Loucy (cell line): Measurements from ENCODE around the gene GRID1.

ENCODE experiments used
- CTCF ChIP-seq: fragments of 200-600 bp; sonication (generic); conservative IDR thresholded peaks from 2 replicates; pipeline ENCODE4 v1.5.1; 2014; ENCODE audit warnings: mild to moderate bottlenecking, antibody characterized with exemption, low read length
- EZH2phosphoT487 ChIP-seq: fragments of 200-600 bp; IDR thresholded peaks from 2 replicates; pipeline ENCODE4 v1.6.1; 2018; ENCODE audit warnings: antibody characterized with exemption, mild to moderate bottlenecking, moderate library complexity, borderline replicate concordance

GRCh38 chr10:86306628-86307278 lies 59.8 kb downstream of the GRID1 start:
- TF ChIP-seq CTCF, result no peak
- TF ChIP-seq EZH2phosphoT487, result no peak
